Hepatic stellate cell (primary cell): ENCODE data around the gene HLX.

Source experiments
- DNase-seq: peaks from one replicate; pipeline ENCODE4 v3.0.0; 2011; ENCODE audit warnings: low spot score

Gene HLX

GRCh38 chr1:220896092-220896491, 16.8 kb downstream of the HLX start:
- DNase-seq = no peak

GRCh38 chr1:220900842-220901241, 21.6 kb downstream of the HLX start:
- no peak for DNase-seq

GRCh38 chr1:220901881-220902280, 22.6 kb downstream of the HLX start:
- no peak for DNase-seq

GRCh38 chr1:220902916-220903315, 23.7 kb downstream of the HLX start:
- DNase-seq = no peak

- DNase-seq = no peak
Measured at GRCh38 chr1:220904876-220905275, 25.6 kb downstream of the HLX start.

DNA sequence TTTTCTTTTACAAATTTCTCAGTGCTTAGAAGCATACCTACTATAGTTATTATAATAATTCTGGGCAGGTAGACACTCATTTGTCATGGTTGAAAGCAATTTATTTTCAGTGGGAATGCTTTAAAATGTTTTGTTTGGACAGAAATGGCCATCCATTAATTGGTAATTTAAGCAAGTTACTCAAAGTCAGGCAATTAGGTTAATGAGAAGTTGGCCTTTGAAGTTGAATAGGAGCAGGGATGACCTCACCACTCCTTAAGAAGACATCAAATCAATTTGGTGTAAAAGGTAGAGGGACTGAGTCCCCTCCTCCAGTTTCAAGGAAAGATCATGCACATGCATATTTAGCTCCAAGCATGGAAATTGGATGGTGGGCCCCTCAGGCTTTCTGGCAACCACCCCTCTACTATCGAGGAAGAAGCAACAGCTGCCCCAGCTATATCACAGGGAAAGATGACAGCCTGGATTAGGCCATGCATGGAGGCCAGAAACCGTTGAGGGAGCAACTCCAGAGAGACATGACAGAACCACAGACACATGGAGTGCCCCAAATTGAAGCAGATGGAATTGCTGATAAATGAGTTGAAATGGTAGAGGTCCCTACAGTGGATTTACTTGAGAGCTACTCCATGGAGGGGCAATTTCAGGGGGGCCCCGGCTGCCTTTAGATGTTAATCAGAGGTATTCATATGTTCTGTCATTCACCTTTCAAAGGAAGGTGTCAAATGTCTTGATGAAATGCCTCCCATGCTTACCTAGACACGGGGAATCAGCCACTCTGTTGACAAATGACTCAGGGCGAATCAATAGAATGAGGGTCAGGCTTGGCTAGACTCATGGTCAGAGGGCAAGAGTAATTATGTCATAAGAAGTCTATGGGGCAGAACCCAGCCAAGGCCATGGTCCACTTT, 26.7 kb downstream of the HLX start:
- DNase-seq = no peak

GRCh38 chr1:220906561-220907334, 27.5 kb downstream of the HLX start:
- DNase-seq = no peak

DNA sequence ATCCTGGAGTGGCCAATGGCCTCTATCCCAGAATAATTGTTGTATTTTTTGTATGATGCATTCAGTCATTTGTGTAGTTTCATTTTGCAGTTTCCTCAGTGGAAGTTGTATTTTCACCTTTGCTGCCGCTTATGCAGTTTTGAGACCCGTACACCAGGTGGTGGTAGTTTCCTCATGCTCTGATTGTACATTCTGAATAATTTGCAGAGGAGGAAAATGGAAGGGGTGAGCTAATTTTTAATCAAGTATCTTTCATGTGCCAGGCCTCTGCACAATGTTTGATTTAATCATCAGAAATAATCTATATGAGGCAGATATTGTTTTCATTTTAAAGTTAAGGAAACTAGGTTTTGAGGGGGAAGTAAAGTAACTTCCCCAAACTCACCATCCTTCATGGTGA, 29.5 kb downstream of the HLX start:
- DNase-seq = no peak

GRCh38 chr1:220910021-220910420, 30.8 kb downstream of the HLX start:
- no peak for DNase-seq

DNA sequence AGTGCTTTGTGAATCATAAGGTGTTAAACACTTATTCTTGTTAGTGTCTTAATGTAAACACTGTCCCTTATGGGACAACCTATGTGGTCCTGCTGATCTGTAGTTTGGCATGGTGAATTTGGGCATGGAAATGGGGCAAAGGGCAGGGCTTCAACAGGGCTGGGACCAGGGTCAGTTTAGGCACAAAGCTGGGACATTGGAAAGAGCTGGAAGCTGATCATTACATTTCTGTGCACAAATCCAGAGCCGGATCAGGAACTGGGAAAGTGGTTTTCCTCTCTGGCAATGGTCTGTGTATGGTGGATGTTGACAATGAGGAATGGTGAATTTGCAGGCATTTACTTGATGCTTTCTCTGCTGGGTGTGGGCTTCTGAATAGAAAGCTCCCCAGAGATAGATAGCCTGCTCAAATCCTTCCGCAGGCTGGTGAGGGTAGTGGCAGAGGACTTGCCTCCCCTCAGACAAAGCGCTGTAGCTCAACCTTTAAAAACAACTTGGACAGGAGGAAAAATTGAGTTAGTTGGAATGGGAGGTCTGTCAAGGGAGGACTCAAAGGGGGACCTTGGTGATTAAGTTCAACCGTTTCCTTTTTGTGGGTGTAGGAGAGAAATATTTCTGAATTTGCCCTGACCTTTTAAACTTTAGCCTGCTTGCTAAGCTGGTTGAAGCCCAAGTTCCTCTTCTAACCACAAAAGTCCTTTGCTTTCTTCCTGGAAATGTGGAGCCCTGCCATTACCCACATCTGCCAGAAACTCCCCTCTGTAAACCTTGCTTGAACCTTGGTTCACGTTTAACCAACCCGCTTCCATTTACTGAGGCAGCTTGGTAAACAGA, 35.3 kb downstream of the HLX start:
- DNase-seq = no peak

DNA sequence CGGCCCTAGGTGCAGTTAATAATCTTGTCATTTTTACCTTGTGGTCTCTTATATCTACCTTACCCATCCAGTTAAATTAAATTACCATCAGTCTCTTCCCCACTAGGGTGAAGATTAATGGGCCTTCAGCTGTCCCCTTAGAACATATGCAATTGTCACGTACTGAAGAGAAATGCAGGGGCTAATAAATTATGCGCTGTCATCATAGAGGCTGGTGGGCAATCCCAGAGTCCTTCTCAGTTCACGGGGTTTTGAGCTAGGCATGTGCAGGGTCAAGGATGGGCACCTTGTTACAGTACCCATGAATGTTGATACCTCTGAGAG, 35.8 kb downstream of the HLX start:
- no peak for DNase-seq

DNA sequence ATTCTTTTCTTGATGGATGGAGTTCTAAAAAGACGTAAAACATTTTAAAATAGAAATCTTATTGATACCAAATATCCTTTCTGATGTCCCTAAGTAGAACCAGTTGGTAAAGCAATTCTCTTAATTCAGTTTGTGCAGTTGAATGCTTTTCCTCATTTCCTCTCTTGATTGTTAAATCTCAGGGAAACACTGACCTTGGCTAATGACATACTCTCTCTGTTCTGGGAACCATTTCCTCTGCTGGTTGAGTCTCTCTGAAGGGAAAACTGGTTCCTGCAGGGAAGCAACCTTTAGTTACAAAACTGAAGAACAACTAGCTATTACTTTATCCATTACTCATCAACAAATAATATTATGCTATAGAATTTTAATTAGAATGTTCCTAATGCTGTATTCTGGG, 36.7 kb downstream of the HLX start:
- DNase-seq = no peak

- no peak for DNase-seq
Measured at GRCh38 chr1:220917101-220917500, 37.9 kb downstream of the HLX start.

- DNase-seq = no peak
Measured at GRCh38 chr1:220917535-220918209, 38.4 kb downstream of the HLX start.

GRCh38 chr1:220918285-220918951, 39.2 kb downstream of the HLX start:
- DNase-seq = no peak

DNA sequence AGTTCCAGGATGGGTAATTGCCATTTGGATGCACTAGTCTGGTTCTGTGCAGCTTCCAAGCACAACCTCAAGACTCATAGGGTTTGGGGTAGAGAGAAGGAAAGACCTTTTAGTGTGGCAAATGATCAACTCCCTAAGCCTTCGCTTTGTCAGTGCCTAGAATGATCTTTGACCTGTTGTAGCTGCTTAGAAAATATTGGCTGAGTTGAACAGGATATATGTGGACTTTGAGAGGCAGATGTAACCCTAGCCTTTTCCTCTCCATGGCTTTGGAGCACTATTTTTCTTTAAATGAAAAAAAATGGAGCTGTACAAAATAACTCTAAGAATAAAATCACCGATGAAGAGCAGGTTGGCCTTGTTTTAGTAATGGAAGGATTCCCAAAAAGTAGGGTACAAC, 41.7 kb downstream of the HLX start:
- no peak for DNase-seq

DNA sequence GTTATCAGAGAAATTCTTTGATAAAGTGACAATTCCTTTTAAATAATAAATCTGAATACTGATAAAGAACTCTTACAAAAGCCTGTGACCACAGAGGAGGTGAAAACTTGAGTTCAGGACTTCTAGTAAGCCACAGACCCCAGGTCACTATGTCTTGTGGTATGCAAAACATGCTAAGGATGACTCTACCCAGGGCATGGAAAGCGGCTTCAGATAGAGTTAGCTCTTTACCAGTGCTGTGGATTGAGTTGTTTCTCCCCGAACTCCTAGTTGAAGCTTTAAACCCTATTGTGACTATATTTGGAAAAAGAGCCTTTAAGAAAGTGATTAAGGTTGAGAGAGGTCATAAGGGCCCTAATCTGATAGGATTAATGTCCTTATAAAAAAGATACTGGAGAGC, 42.3 kb downstream of the HLX start:
- no peak for DNase-seq

DNA sequence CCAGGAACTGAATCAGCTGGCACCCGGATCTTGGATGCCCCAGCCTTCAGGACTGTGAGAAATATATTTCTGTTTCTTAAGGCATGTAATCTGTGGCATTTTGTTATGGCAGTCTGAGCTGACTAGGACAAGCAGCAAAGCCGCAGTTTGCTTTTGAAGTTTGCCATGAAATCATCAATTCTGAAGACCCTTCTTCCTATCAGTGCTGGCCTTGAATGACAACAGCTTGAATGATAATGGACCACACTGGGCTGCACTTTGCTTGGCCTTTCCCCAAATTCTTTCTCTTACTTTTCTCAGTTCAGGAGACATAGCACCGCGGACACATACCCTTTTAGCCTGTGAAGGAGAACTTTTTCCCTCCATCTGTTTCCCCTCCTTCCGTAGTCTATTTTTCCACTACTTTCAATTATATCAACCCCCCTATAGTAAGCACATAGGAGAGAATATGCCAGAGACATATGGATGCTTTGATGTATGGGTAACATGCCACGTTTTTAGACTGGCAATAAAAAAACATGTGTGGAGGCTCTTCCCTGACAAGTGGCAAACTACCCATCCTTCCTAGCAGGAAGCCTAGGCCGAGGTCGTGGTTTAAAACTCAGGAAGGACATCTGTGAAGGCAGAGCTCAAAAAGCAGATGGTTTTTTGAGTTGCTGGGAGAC, 42.9 kb downstream of the HLX start:
- no peak for DNase-seq

DNA sequence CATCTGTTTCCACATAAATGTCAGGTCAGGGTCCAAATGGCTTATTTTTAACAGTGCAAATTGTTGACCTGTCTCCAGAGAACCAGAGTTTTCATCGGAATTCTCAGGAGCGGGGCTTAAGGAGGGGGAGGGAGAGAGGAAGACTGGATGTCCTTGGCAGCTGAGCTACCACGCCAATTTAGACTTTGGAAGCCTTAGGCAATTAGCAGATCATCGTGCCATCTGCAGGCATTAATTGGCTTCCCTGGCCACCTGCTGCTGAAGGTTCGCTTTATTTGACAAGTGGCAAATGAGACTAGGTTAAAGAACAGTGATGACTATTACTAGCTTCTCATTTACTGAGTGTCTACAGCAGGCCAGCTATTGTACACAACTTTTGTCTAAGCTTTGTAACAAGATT, 43.7 kb downstream of the HLX start:
- DNase-seq = no peak

DNA sequence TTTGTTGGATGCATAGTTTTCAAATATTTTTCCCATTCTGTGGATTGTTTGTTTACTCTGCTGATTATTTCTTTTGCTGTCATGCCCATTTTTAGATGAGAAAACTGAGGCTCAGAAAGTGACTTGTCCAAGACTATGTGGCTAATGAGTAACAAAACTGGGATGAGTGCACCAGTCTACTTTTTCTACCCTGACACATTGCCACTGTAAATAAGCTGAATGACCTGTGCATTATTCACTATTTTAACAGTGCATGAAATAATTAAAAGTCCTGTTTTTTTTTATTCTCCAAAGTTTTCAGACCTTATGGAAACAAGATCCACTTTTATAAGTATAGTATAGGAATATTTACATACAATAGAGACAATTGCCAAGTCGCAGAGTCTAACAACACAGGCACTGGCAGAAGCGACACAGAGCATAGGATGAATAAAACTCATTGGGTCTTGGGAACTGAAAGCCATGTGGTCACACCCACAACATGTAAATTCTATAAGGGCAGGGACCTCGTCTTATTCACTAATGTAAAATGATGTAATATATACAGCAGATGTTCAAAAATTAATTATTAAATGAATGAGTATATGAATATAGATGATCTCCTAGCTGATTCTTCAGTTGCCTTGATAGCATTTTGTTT, 45.2 kb downstream of the HLX start:
- DNase-seq = no peak
